ENCODE results near the gene TASP1.

DNA sequence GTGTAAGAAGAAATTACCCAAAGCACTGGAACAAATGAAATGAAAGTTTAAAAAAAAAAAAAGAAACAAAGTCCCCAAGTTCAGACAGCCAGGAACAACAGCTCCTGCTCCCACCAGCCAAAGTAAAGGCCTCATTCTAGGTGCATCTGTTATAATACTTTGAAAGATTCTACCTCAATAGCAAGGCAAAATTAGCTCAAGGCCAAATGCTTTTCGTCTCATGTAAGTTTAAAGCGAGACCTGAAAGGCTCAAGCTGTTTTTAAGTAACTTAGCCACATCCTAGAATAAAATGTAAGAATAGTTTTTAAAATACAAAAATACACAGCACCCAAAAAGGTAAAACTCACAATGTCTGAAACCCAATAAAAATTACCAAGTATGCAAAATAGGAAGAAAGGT lies 64.7 kb downstream of the TASP1 start:
- TF ChIP-seq, protein P1, sequence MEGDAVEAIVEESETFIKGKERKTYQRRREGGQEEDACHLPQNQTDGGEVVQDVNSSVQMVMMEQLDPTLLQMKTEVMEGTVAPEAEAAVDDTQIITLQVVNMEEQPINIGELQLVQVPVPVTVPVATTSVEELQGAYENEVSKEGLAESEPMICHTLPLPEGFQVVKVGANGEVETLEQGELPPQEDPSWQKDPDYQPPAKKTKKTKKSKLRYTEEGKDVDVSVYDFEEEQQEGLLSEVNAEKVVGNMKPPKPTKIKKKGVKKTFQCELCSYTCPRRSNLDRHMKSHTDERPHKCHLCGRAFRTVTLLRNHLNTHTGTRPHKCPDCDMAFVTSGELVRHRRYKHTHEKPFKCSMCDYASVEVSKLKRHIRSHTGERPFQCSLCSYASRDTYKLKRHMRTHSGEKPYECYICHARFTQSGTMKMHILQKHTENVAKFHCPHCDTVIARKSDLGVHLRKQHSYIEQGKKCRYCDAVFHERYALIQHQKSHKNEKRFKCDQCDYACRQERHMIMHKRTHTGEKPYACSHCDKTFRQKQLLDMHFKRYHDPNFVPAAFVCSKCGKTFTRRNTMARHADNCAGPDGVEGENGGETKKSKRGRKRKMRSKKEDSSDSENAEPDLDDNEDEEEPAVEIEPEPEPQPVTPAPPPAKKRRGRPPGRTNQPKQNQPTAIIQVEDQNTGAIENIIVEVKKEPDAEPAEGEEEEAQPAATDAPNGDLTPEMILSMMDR (IDR thresholded peaks at IDR 0.05) = no peak
- no peak for TF ChIP-seq POLR2A (IDR thresholded peaks at IDR 0.05)
- TF ChIP-seq POLR2AphosphoS5 (IDR thresholded peaks at IDR 0.05) = no peak
